GM12878 (cell line): ENCODE results near the gene TAF4.

Source experiments
- CREM ChIP-seq: IDR thresholded peaks from 2 replicates; pipeline ENCODE4 v1.6.1; 2014; ENCODE audit warnings: antibody characterized with exemption, low read depth
- EED ChIP-seq: sonication (generic); IDR thresholded peaks from 2 replicates; pipeline ENCODE4 v1.6.1; 2016; ENCODE audit warnings: antibody characterized with exemption, low read depth
- MTA2 ChIP-seq: fragments of 450-650 bp; IDR thresholded peaks from 2 replicates; pipeline ENCODE4 v1.6.1; 2016; ENCODE audit warnings: low read depth, mild to moderate bottlenecking, moderate library complexity
- MYC ChIP-seq: IDR thresholded peaks from 2 replicates; pipeline ENCODE4 v1.6.1; 2011; ENCODE audit warnings: mild to moderate bottlenecking, low read length, moderate library complexity, inconsistent platforms; ENCODE audit not compliant: insufficient read depth, insufficient replicate concordance, insufficient read length, severe bottlenecking
- RBBP5 ChIP-seq: fragments of 200-600 bp; sonication (generic); conservative IDR thresholded peaks from 2 replicates; pipeline ENCODE4 v1.6.1; 2016
- RFX5 ChIP-seq: IDR thresholded peaks from 2 replicates; pipeline ENCODE4 v1.6.1; 2011; ENCODE audit warnings: low read depth, low read length, improper control_type of control experiment
- TCF12 ChIP-seq: IDR thresholded peaks from 2 replicates; pipeline ENCODE4 v1.6.1; 2011; ENCODE audit warnings: low read depth, mild to moderate bottlenecking, low read length
- ZBED1 ChIP-seq: IDR thresholded peaks from 2 replicates; pipeline ENCODE4 v1.6.1; 2016; ENCODE audit warnings: borderline replicate concordance
- ZNF207 ChIP-seq: fragments of 450-650 bp; IDR thresholded peaks from 2 replicates; pipeline ENCODE4 v1.6.1; 2014; ENCODE audit warnings: antibody characterized with exemption, mild to moderate bottlenecking, borderline replicate concordance

DNA sequence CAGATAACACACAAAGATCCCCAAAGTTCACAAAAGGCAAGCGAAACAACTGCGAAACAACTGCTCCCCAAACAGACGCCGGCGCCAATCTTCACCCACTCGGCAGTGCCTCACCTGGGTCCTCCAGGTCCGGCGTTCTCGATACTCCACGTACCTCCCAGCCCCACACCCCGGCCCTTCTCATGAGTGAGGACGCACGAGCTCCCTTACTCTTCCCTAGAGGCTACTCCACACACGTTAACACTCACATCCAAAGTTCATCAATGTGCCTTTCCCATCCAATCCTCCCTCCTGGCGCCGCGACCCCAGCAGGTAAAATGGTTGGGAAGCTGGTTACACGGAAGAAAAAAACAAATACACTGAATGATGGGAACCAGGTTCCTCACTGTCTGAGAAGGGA is 77.0 kb downstream of the TAF4 start:
- TF ChIP-seq ZBED1 (no peak), TCF12 (no peak), CREM (no peak), EED (no peak), RFX5 (no peak), MYC (no peak), ZNF207 (no peak), MTA2 (no peak), RBBP5 (no peak)
